IMR-90 (cell line): ENCODE data around the gene PDZD2. TPM values are rescaled to one million over a fixed set of nuclear protein-coding genes. Genes with fewer than 3 reads are reported as not detected.
A peak's percentile ranks its signal among the peaks of the same experiment; 100 is the strongest.
"Not testable (repeated sequence)": the region's sequence is repeated elsewhere in the genome, so short reads cannot be mapped to it uniquely, and the experiment has no call there.

Experiments used
- ATAC-seq: fragments of 200-7000 bp; cut with Tn5 transposase; 2 replicates; pipeline ENCODE4 v1.9.1; 2020; ENCODE audit warnings: low read depth, mild to moderate bottlenecking, moderate library complexity
- BruUV-seq: library from RNA; stranded (reverse); fragments of 400-500 nt; replicated peaks from 2 replicates; lab custom pipeline; 2021; lab: Mats Ljungman, UMichigan
- CTCF ChIA-PET: fragments of 300-600 bp; formaldehyde crosslinking; extraction: SDS; loops from one replicate; lab custom pipeline; 2021; ENCODE audit warnings: antibody characterized with exemption; lab: Yijun Ruan, JAX
- POLR2A ChIA-PET: fragments of 300-600 bp; sonication (Branson Sonifier 250); formaldehyde crosslinking; loops from one replicate; lab custom pipeline; 2022; ENCODE audit warnings: antibody characterized with exemption; ENCODE audit not compliant: unreplicated experiment; lab: Charles Lee
- DNase-seq: peaks from one replicate; pipeline ENCODE4 v3.0.0; 2013
- H2AFZ ChIP-seq: replicated peaks from 2 replicates; pipeline ENCODE3; 2013; ENCODE audit warnings: low read length, mild to moderate bottlenecking; ENCODE audit not compliant: poor library complexity
- H2AK5ac ChIP-seq: 2 replicates; pipeline ENCODE4 v1.6.1; 2013; ENCODE audit warnings: low read depth, low read length, inconsistent platforms
- H2AK9ac ChIP-seq: replicated peaks from 2 replicates; pipeline ENCODE3; 2013; ENCODE audit warnings: mild to moderate bottlenecking, low read depth, low read length, moderate library complexity; ENCODE audit not compliant: poor library complexity
- H2BK120ac ChIP-seq: 2 replicates; pipeline ENCODE4 v1.6.1; 2013; ENCODE audit warnings: low read depth, low read length, inconsistent platforms
- H2BK15ac ChIP-seq: 3 replicates; pipeline ENCODE4 v1.6.1; 2013; ENCODE audit warnings: low read depth, low read length, inconsistent platforms
- H2BK20ac ChIP-seq: 2 replicates; pipeline ENCODE4 v1.6.1; 2013; ENCODE audit warnings: low read depth, mild to moderate bottlenecking, inconsistent platforms, low read length, moderate library complexity
- H2BK5ac ChIP-seq: 2 replicates; pipeline ENCODE4 v1.6.1; 2013; ENCODE audit warnings: mild to moderate bottlenecking, low read depth, low read length, inconsistent platforms; ENCODE audit not compliant: poor library complexity, severe bottlenecking
- H3K14ac ChIP-seq: replicated peaks from 2 replicates; pipeline ENCODE4 v1.6.1; 2013; ENCODE audit warnings: low read depth, low read length, inconsistent platforms
- H3K18ac ChIP-seq: 2 replicates; pipeline ENCODE4 v1.6.1; 2013; ENCODE audit warnings: low read depth, low read length, control low read depth
- H3K23ac ChIP-seq: 2 replicates; pipeline ENCODE4 v1.6.1; 2013; ENCODE audit warnings: low read depth, low read length, inconsistent platforms
- H3K27ac ChIP-seq: 2 replicates; pipeline ENCODE4 v1.5.1; 2013; ENCODE audit warnings: mild to moderate bottlenecking, control low read depth, low read length; ENCODE audit not compliant: insufficient read depth
- H3K27me3 ChIP-seq: 2 replicates; pipeline ENCODE4 v1.6.1; 2013; ENCODE audit warnings: low read length; ENCODE audit not compliant: control insufficient read depth, insufficient read depth
- H3K36me3 ChIP-seq: 2 replicates; pipeline ENCODE4 v1.6.1; 2013; ENCODE audit warnings: low read length, mixed read lengths; ENCODE audit not compliant: control insufficient read depth, insufficient read depth
- H3K4ac ChIP-seq: 2 replicates; pipeline ENCODE4 v1.6.1; 2013; ENCODE audit warnings: low read depth, low read length, inconsistent platforms
- H3K4me1 ChIP-seq: 2 replicates; pipeline ENCODE4 v1.6.1; 2013; ENCODE audit warnings: low read length, mixed read lengths; ENCODE audit not compliant: control insufficient read depth, insufficient read depth
- H3K4me2 ChIP-seq: 2 replicates; pipeline ENCODE4 v1.6.1; 2013; ENCODE audit warnings: low read depth, mild to moderate bottlenecking, control low read depth, low read length, moderate library complexity
- H3K4me3 ChIP-seq: 2 replicates; pipeline ENCODE4 v1.5.1; 2013; ENCODE audit warnings: low read depth, mild to moderate bottlenecking, control low read depth, low read length, moderate library complexity; ENCODE audit not compliant: insufficient read depth
- H3K56ac ChIP-seq: 2 replicates; pipeline ENCODE4 v1.6.1; 2013; ENCODE audit warnings: low read length, inconsistent platforms; ENCODE audit not compliant: insufficient read depth; ENCODE audit errors: extremely low read depth
- H3K79me1 ChIP-seq, 2 experiments: 2 replicates each; pipeline ENCODE4 v1.6.1; 2013; ENCODE audit warnings: low read length in 2 of 2, inconsistent platforms in 1 of 2, low read depth in 1 of 2
- H3K9ac ChIP-seq: 2 replicates; pipeline ENCODE4 v1.6.1; 2013; ENCODE audit warnings: low read depth, low read length, control low read depth
- H3K9me1 ChIP-seq: 2 replicates; pipeline ENCODE4 v1.6.1; 2013; ENCODE audit warnings: low read length, inconsistent platforms; ENCODE audit not compliant: insufficient read depth
- H3K9me3 ChIP-seq: 2 replicates; pipeline ENCODE4 v1.6.1; 2013; ENCODE audit warnings: low read length; ENCODE audit not compliant: control insufficient read depth, insufficient read depth
- H4K20me1 ChIP-seq: 2 replicates; pipeline ENCODE4 v1.6.1; 2013; ENCODE audit warnings: low read length, inconsistent platforms; ENCODE audit not compliant: insufficient read depth
- H4K5ac ChIP-seq: 2 replicates; pipeline ENCODE4 v1.6.1; 2013; ENCODE audit warnings: mild to moderate bottlenecking, low read depth, low read length, control low read depth
- H4K8ac ChIP-seq, 2 experiments: 2 replicates each; pipeline ENCODE4 v1.6.1; 2013; ENCODE audit warnings: low read depth in 2 of 2, low read length in 2 of 2, control low read depth in 1 of 2, inconsistent platforms in 1 of 2
- H4K91ac ChIP-seq: 2 replicates; pipeline ENCODE4 v1.6.1; 2013; ENCODE audit warnings: low read depth, low read length, inconsistent platforms; ENCODE audit not compliant: insufficient read depth
- CEBPB ChIP-seq: IDR thresholded peaks from 2 replicates; pipeline ENCODE4 v1.6.1; 2012; ENCODE audit warnings: low read depth, low read length, improper control_type of control experiment
- WGBS, 2 experiments: methylation state at CpG; one replicate each; pipeline versions ENCODE4 v1.1.5 to v1.1.7; 2013; ENCODE audit warnings: missing lambda C conversion rate in 2 of 2; ENCODE audit not compliant: insufficient read length in 1 of 2; ENCODE audit errors: extremely low coverage in 2 of 2; 5-methylcytosine and 5-hydroxymethylcytosine counted together
- dilution Hi-C: fragments of 300-500 bp; cut with HindIII; formaldehyde crosslinking; loops from one replicate; pipeline ENCODE4 v1.14.3; 2018; ENCODE audit warnings: low sequenced_read_pairs; ENCODE audit not compliant: unreplicated experiment
- in situ Hi-C: fragments of 300-500 bp; cut with MboI; formaldehyde crosslinking; loops from 3 replicates; pipeline ENCODE4 v1.14.3; 2019; ENCODE audit warnings: low sequenced_read_pairs, inconsistent platforms, mixed read lengths
- intact Hi-C: fragments of 100-400 bp; cut with micrococcal nuclease; formaldehyde crosslinking; loops from 2 replicates; pipeline ENCODE4 v1.10.0; 2022
- polyA plus RNA-seq, 3 experiments: library from polyadenylated mRNA; depleted of rRNA; stranded (reverse); fragments of >200 nt; gene quantifications; 2 replicates each; pipeline ENCODE4 v1.2.3, GENCODE V29; 2012; ENCODE audit warnings: low replicate concordance in 1 of 3
- total RNA-seq: library from RNA; depleted of rRNA; stranded (reverse); fragments of >200 nt; gene quantifications from 2 replicates; pipeline ENCODE4 v1.2.3, GENCODE V29; 2012

Gene PDZD2
- total and polyA plus RNA-seq, 2 of the 4 experiments (the other 2 are of a cell fraction): under 0.01 to 0.02 TPM

- H3K56ac ChIP-seq, H2BK120ac ChIP-seq, H2BK20ac ChIP-seq, BruUV-seq, H3K9ac ChIP-seq, in situ Hi-C loops, H3K4me2 ChIP-seq, H3K4me1 ChIP-seq, ATAC-seq, POLR2A ChIA-PET, DNase-seq, H3K27me3 ChIP-seq, H2BK15ac ChIP-seq, CTCF ChIA-PET, H2AK5ac ChIP-seq, H3K23ac ChIP-seq, H3K4me3 ChIP-seq, dilution Hi-C loops, H3K14ac ChIP-seq, H2BK5ac ChIP-seq, intact Hi-C loops, H3K9me3 ChIP-seq, H4K91ac ChIP-seq, H4K5ac ChIP-seq, H4K8ac ChIP-seq, H3K18ac ChIP-seq, H3K27ac ChIP-seq, H2AK9ac ChIP-seq, H2AFZ ChIP-seq, H3K4ac ChIP-seq: not testable (repeated sequence)
- 100% methylated on average over 2 of the region's 8 CpGs; no CpG with 5 or more reads in 1 of the 2 experiments for WGBS, 2 experiments
- H3K36me3 ChIP-seq: peaks cover 26% of the 10 kb centered on the region
- H3K79me1 ChIP-seq: peaks cover 41 to 51% of the 10 kb centered on the region in 2 experiments
- peaks cover 10% of the 10 kb centered on the region; the same call in 1 of the 2 replicates for H3K9me1 ChIP-seq
- H4K20me1 ChIP-seq: peaks cover 25% of the 10 kb centered on the region; the same call in 1 of the 2 replicates
- TF ChIP-seq CEBPB: peak; percentile 38; the same call in 1 of the 2 replicates
Observed at GRCh38 chr5:32118922-32119321, 480.0 kb downstream of the PDZD2 start.
